Gastroesophageal sphincter (tissue), 4 donors: ENCODE measurements around the gene PLCB1. TPM values are rescaled to one million over a fixed set of nuclear protein-coding genes. Genes with fewer than 3 reads are reported as not detected.

ENCODE experiments used
- ATAC-seq: fragments of 150-250 bp; one replicate; pipeline ENCODE4 v1.9.1; 2016; ENCODE audit warnings: mild to moderate bottlenecking, moderate library complexity
- H3K27ac ChIP-seq, 4 donors: fragments of 200-600 bp; sonication (generic) in 3 of 4; 1 replicate in 3 of 4; 2 replicates in 1 of 4; pipeline ENCODE4 v1.5.1; 2016 to 2019
- H3K27me3 ChIP-seq: fragments of 200-600 bp; sonication (generic); one replicate; pipeline ENCODE4 v1.5.1; 2019
- H3K36me3 ChIP-seq, 2 donors: fragments of 200-600 bp; sonication (generic); one replicate each; pipeline ENCODE4 v1.5.1; 2019; ENCODE audit warnings: control low read depth in 1 of 2
- H3K4me1 ChIP-seq, 3 donors: fragments of 200-600 bp; sonication (generic); 1 replicate in 2 of 3; 2 replicates in 1 of 3; pipeline ENCODE4 v1.5.1; 2016 to 2019; ENCODE audit warnings: control low read depth in 2 of 3
- H3K4me3 ChIP-seq, 2 donors: fragments of 200-600 bp; sonication (generic); one replicate each; pipeline ENCODE4 v1.5.1; 2019; ENCODE audit warnings: mild to moderate bottlenecking in 1 of 2, moderate library complexity in 1 of 2
- H3K9me3 ChIP-seq, 3 donors: fragments of 200-600 bp; sonication (generic); one replicate each; pipeline ENCODE4 v1.5.1; 2017 to 2019; ENCODE audit warnings: control low read depth in 2 of 3
- CTCF ChIP-seq, 4 experiments: fragments of 200-600 bp in 2 of 4; fragments of 450-650 bp in 2 of 4; sonication (generic) in 1 of 4; IDR thresholded peaks; one replicate each; pipeline ENCODE4 v1.5.1; 2017 to 2019; ENCODE audit warnings: antibody characterized with exemption in 4 of 4, mild to moderate bottlenecking in 2 of 4, moderate library complexity in 2 of 4
- EP300 ChIP-seq: sonication (generic); formaldehyde crosslinking; IDR thresholded peaks from one replicate; pipeline ENCODE4 v1.6.1; 2017; ENCODE audit warnings: antibody characterized with exemption, mild to moderate bottlenecking
- POLR2A ChIP-seq, 2 donors: fragments of 450-650 bp; IDR thresholded peaks; one replicate each; pipeline ENCODE4 v1.6.1; 2017; ENCODE audit warnings: antibody characterized with exemption in 2 of 2, mild to moderate bottlenecking in 2 of 2, moderate library complexity in 1 of 2
- POLR2AphosphoS5 ChIP-seq: sonication (generic); formaldehyde crosslinking; IDR thresholded peaks from one replicate; pipeline ENCODE4 v1.6.1; 2017; ENCODE audit warnings: antibody characterized with exemption
- WGBS, 2 donors: methylation state at CpG; one replicate each; pipeline ENCODE4 v1.1.5; 2018; ENCODE audit warnings: low coverage in 1 of 2; 5-methylcytosine and 5-hydroxymethylcytosine counted together
- total RNA-seq, 4 donors: library from RNA; depleted of rRNA; stranded (reverse); fragments of >200 nt; gene quantifications; one replicate each; pipeline ENCODE4 v1.1.0, GENCODE V29; 2016

PLCB1 gene
- total RNA-seq, 4 donors from 2014 or later = 60.8 to 104 (median 69.0) TPM

GRCh38 chr20:8208226-8208625 lies 76.2 kb downstream of the PLCB1 start:
- WGBS, 2 donors = 75 to 78% methylated on average over 1 of the region's 1 CpG
- no peaks in the 10 kb centered on the region for H3K27me3 ChIP-seq
- no peaks in the 10 kb centered on the region for H3K9me3 ChIP-seq
- H3K4me1 ChIP-seq = peaks cover 0 to 45% (median 3%) of the 10 kb centered on the region in 3 donors
- H3K36me3 ChIP-seq = no peaks in the 10 kb centered on the region
- ATAC-seq = no peak
- no peak for TF ChIP-seq EP300
- no peak for TF ChIP-seq CTCF (IDR thresholded peaks at IDR 0.05)
- TF ChIP-seq POLR2A (IDR thresholded peaks at IDR 0.05) = no peak
- TF ChIP-seq POLR2AphosphoS5 = no peak
- H3K27ac ChIP-seq = no peak overlapping the region
- H3K4me3 ChIP-seq = no peak overlapping the region

DNA sequence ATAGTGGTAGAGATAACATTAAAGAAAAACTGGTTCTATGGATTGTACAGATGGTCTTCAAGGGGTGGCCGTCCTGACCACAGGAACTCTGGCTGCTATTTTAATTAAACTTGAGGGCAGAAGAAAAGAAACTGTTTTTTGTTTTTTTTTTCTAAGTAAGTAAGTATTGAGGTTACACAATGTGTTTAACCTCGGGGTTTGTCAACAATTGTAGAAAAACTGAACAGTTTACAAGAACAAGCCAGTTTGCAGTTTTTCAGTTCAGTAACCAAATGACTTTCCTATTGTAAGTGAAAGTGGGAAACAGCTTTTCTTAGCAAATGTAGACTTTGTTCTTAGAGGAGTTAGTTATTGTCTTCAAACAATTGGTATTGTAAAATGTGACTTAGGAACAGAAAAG lies 77.0 kb downstream of the PLCB1 start:
- WGBS, 2 donors = 52 to 55% methylated on average over 2 of the region's 2 CpGs
- ATAC-seq = no peak
- H3K27ac ChIP-seq = no peak overlapping the region

GRCh38 chr20:8210749-8211148 lies 78.7 kb downstream of the PLCB1 start:
- Histone ChIP-seq H3K4me1 (peaks cover 9 to 71% (median 14%) of the 10 kb centered on the region in 3 donors), H3K4me3 (no peak overlapping the region), H3K27ac (no peak overlapping the region), H3K27me3 (no peaks in the 10 kb centered on the region), H3K9me3 (no peaks in the 10 kb centered on the region), H3K36me3 (no peaks in the 10 kb centered on the region)
- no peak for ATAC-seq
- 90 to 100% methylated on average over 1 of the region's 1 CpG for WGBS, 2 donors
- TF ChIP-seq CTCF (IDR thresholded peaks at IDR 0.05) (no peak), POLR2A (IDR thresholded peaks at IDR 0.05) (no peak), POLR2AphosphoS5 (no peak), EP300 (no peak)

More for the DNA sequence above, 77.0 kb downstream of the PLCB1 start:
- no peaks in the 10 kb centered on the region for H3K9me3 ChIP-seq
- H3K4me1 ChIP-seq = peaks cover 0 to 54% (median 3%) of the 10 kb centered on the region in 3 donors
- no peaks in the 10 kb centered on the region for H3K27me3 ChIP-seq
- H3K36me3 ChIP-seq = no peaks in the 10 kb centered on the region
- TF ChIP-seq CTCF (IDR thresholded peaks at IDR 0.05) (no peak), POLR2A (IDR thresholded peaks at IDR 0.05) (no peak), POLR2AphosphoS5 (no peak), EP300 (no peak)
- no peak overlapping the region for H3K4me3 ChIP-seq

- WGBS, 2 donors = 35 to 45% methylated on average over 3 of the region's 3 CpGs
- H3K27ac ChIP-seq = no peak overlapping the region
- peaks cover 19 to 79% (median 19%) of the 10 kb centered on the region in 3 donors for H3K4me1 ChIP-seq
- no peaks in the 10 kb centered on the region for H3K27me3 ChIP-seq
- H3K4me3 ChIP-seq = no peak overlapping the region
- TF ChIP-seq POLR2A (IDR thresholded peaks at IDR 0.05) (no peak), CTCF (IDR thresholded peaks at IDR 0.05) (no peak), EP300 (no peak), POLR2AphosphoS5 (no peak)
- ATAC-seq = no peak
- H3K9me3 ChIP-seq = no peaks in the 10 kb centered on the region
- no peaks in the 10 kb centered on the region for H3K36me3 ChIP-seq
These were observed 80.2 kb downstream of the PLCB1 start for GRCh38 chr20:8212286-8212685.

- ATAC-seq = no peak
- H3K27ac ChIP-seq = peak overlapping the region in 2 of 4 donors; percentile 33 to 78
- WGBS, 2 donors = 89 to 100% methylated on average over 1 of the region's 1 CpG
These were observed 81.2 kb downstream of the PLCB1 start for GRCh38 chr20:8213270-8213669.

More at GRCh38 chr20:8213270-8213669, 81.2 kb downstream of the PLCB1 start:
- TF ChIP-seq POLR2A (IDR thresholded peaks at IDR 0.05) (no peak), CTCF (IDR thresholded peaks at IDR 0.05) (no peak), POLR2AphosphoS5 (no peak), EP300 (no peak)
- H3K4me3 ChIP-seq = no peak overlapping the region
- no peaks in the 10 kb centered on the region for H3K36me3 ChIP-seq
- no peaks in the 10 kb centered on the region for H3K27me3 ChIP-seq
- H3K4me1 ChIP-seq = peaks cover 16 to 79% (median 19%) of the 10 kb centered on the region in 3 donors
- no peaks in the 10 kb centered on the region for H3K9me3 ChIP-seq
